B cell (primary cell): ENCODE measurements around the gene KISS1R. TPM values are rescaled to one million over a fixed set of nuclear protein-coding genes. Genes with fewer than 3 reads are reported as not detected.

ENCODE experiments used
- ATAC-seq: fragments of 200-7000 bp; cut with Tn5 transposase; one replicate; pipeline ENCODE4 v1.10.0; 2021; ENCODE audit warnings: low read depth, mild to moderate bottlenecking, moderate number of reproducible peaks, moderate library complexity
- CTCF ChIA-PET: fragments of 350-600 bp; sonication (Branson Sonifier 250); formaldehyde crosslinking; loops from one replicate; lab custom pipeline; 2021; ENCODE audit warnings: antibody characterized with exemption, inconsistent platforms; lab: Charles Lee
- POLR2A ChIA-PET: fragments of 350-600 bp; sonication (Branson Sonifier 250); formaldehyde crosslinking; loops from one replicate; lab custom pipeline; 2021; ENCODE audit warnings: antibody characterized with exemption; lab: Charles Lee
- DNase-seq: peaks from one replicate; pipeline ENCODE4 v3.0.0; 2013
- H2AFZ ChIP-seq: 2 replicates; pipeline ENCODE4 v1.6.1; 2012; ENCODE audit warnings: mild to moderate bottlenecking, low read depth, low read length; ENCODE audit not compliant: insufficient read depth, poor library complexity, severe bottlenecking
- H3K27ac ChIP-seq, 2 donors: 1 replicate in 1 of 2; 2 replicates in 1 of 2; pipeline ENCODE4 v1.5.1; 2012 to 2013; ENCODE audit warnings: low read length in 2 of 2, mild to moderate bottlenecking in 2 of 2, moderate library complexity in 1 of 2
- H3K27me3 ChIP-seq, 4 experiments: fragments of 200-600 bp in 1 of 4; sonication (generic) in 1 of 4; replicated peaks in 1 of 4; 1 replicate in 2 of 4; 2 replicates in 2 of 4; pipeline versions ENCODE4 v1.6.1 to v1.7.0; 2013 to 2016; ENCODE audit warnings: low read length in 3 of 4, mild to moderate bottlenecking in 2 of 4, mixed read lengths in 1 of 4, moderate library complexity in 1 of 4; ENCODE audit not compliant: insufficient read depth in 4 of 4, control insufficient read depth in 3 of 4; ENCODE audit errors: control extremely low read depth in 1 of 4
- H3K36me3 ChIP-seq, 2 experiments: replicated peaks in 1 of 2; 1 replicate in 1 of 2; 2 replicates in 1 of 2; pipeline versions ENCODE4 v1.6.1 to v1.7.1; 2013; ENCODE audit warnings: low read length in 1 of 2; ENCODE audit not compliant: insufficient read depth in 2 of 2, control insufficient read depth in 1 of 2; ENCODE audit errors: control extremely low read depth in 1 of 2, extremely low read depth in 1 of 2
- H3K4me1 ChIP-seq, 2 donors: fragments of 200-600 bp in 1 of 2; sonication (generic) in 1 of 2; 1 replicate in 1 of 2; 2 replicates in 1 of 2; pipeline versions ENCODE4 v1.5.1 to v1.6.1; 2013 to 2017; ENCODE audit warnings: low read length in 2 of 2; ENCODE audit not compliant: control insufficient read depth in 2 of 2, insufficient read depth in 2 of 2
- H3K4me2 ChIP-seq: replicated peaks from 2 replicates; pipeline ENCODE3; 2012; ENCODE audit warnings: mild to moderate bottlenecking, low read depth, low read length; ENCODE audit not compliant: poor library complexity, severe bottlenecking
- H3K4me3 ChIP-seq, 5 experiments: fragments of 200-600 bp in 1 of 5; sonication (generic) in 1 of 5; 1 replicate in 3 of 5; 2 replicates in 2 of 5; pipeline versions ENCODE4 v1.5.1 to v1.7.0; 2011 to 2016; ENCODE audit warnings: low read length in 4 of 5, mild to moderate bottlenecking in 4 of 5, low read depth in 2 of 5, control low read depth in 1 of 5, moderate library complexity in 1 of 5; ENCODE audit not compliant: insufficient read depth in 1 of 5; ENCODE audit errors: control extremely low read depth in 1 of 5, extremely low read depth in 1 of 5
- H3K79me2 ChIP-seq: fragments of 200-600 bp; sonication (generic); one replicate; pipeline ENCODE4 v1.6.0; 2016; ENCODE audit warnings: low read length; ENCODE audit not compliant: control insufficient read depth, insufficient read depth
- H3K9ac ChIP-seq: fragments of 200-600 bp; sonication (generic); 2 replicates; pipeline ENCODE4 v1.6.1; 2017; ENCODE audit warnings: mild to moderate bottlenecking, low read length, moderate library complexity
- H3K9me3 ChIP-seq, 3 donors: one replicate each; pipeline versions ENCODE4 v1.6.1 to v1.7.1; 2013; ENCODE audit warnings: low read length in 2 of 3; ENCODE audit not compliant: control insufficient read depth in 2 of 3, insufficient read depth in 1 of 3; ENCODE audit errors: control extremely low read depth in 1 of 3
- H4K20me1 ChIP-seq: 2 replicates; pipeline ENCODE4 v1.6.0; 2012; ENCODE audit warnings: mild to moderate bottlenecking, low read length; ENCODE audit not compliant: insufficient read depth, control insufficient read depth, poor library complexity, severe bottlenecking
- H3K27ac Mint-ChIP-seq: one replicate; pipeline ENCODE4 v1.8.0; 2021; ENCODE audit warnings: mixed read lengths
- H3K27me3 Mint-ChIP-seq: one replicate; pipeline ENCODE4 v1.8.0; 2021; ENCODE audit warnings: mixed read lengths
- H3K4me1 Mint-ChIP-seq: one replicate; pipeline ENCODE4 v1.8.0; 2021; ENCODE audit warnings: mixed read lengths
- H3K4me3 Mint-ChIP-seq: one replicate; pipeline ENCODE4 v1.8.0; 2021; ENCODE audit warnings: mixed read lengths
- H3K9me3 Mint-ChIP-seq: one replicate; pipeline ENCODE4 v1.8.0; 2022; ENCODE audit warnings: mixed read lengths; ENCODE audit not compliant: insufficient read depth
- EZH2 ChIP-seq: IDR thresholded peaks from 2 replicates; pipeline ENCODE4 v1.6.1; 2012; ENCODE audit warnings: borderline replicate concordance, low read depth, mild to moderate bottlenecking, moderate library complexity, low read length; ENCODE audit not compliant: insufficient read depth, poor library complexity, severe bottlenecking
- WGBS: methylation state at CpG from one replicate; pipeline ENCODE4 v1.1.5; 2013; ENCODE audit warnings: missing lambda C conversion rate; ENCODE audit not compliant: insufficient coverage; 5-methylcytosine and 5-hydroxymethylcytosine counted together
- intact Hi-C: fragments of 100-400 bp; cut with micrococcal nuclease; formaldehyde crosslinking; loops from one replicate; pipeline ENCODE4 v1.10.0; 2022
- polyA plus RNA-seq: library from polyadenylated mRNA; depleted of rRNA; stranded (reverse); fragments of >200 nt; gene quantifications from 2 replicates; pipeline ENCODE4 v1.2.3, GENCODE V29; 2012
- total RNA-seq, 2 donors: library from RNA; stranded (reverse); fragments of 120-200 nt in 1 of 2; gene quantifications; 1 replicate in 1 of 2; 2 replicates in 1 of 2; pipeline versions ENCODE4 v1.2.3 to v1.2.4, GENCODE V29; 2013 to 2022
- TF ChIP-seq, protein P1 (sequence below): fragments of 200-600 bp; IDR thresholded peaks from one replicate; pipeline ENCODE4 v1.8.0; 2022; ENCODE audit warnings: antibody characterized with exemption, mild to moderate bottlenecking

The KISS1R gene
- total and polyA plus RNA-seq, 2 donors (not counting 1 experiment from before 2014, with no cell fraction given), result 0.79 to 1.3 TPM

DNA sequence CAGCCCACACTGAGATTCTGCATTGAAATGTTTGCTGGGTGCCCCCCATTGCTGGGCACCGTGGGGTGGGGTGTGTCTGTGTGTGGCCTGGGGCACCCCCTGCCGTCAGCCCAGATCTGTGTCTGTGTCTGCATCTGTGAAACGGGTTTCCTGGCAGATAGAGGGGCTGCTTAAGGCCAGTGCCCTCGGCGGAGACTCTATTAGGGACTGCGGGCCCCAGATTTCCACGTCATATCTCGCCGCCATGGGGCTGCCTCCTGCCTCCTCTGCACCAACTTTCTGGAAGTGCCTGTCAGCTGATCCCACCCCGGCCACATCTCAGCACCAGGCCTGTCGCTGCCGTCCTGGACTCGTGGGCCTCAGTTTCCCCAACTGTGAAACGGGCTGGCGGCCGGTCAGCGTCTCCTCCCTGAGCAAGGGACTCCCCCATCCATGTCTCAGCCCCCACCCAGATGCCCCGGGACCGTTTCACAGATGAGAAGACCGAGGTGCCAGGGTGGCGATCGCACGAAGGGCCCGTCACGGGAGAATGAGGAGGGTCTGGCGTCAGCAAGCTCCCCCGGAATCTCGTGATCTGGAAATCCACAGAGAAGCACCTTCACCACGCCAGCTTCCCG lies 30.1 kb downstream of the KISS1R start:
- WGBS, result 39% methylated on average over 28 of the region's 30 CpGs
- CTCF ChIA-PET, result interaction anchor here (0.7 to 4.2 kb wide), 8 partner anchors 9 to 83 kb away, joined by 3 to 26 read pairs (median 3); partner anchors contain the start of gene WDR18

More for the DNA sequence above, 30.1 kb downstream of the KISS1R start:
- Histone ChIP-seq H3K27me3 (no peaks in the 10 kb centered on the region), H3K4me1 (peaks cover 28 to 51% of the 10 kb centered on the region in 2 donors), H4K20me1 (peaks cover 9% of the 10 kb centered on the region), H3K36me3 (no peaks in the 10 kb centered on the region), H3K4me3 (peak overlapping the region in 4 of 5 experiments; percentile 23 to 40 (median 27)), H3K9me3 (peaks cover 0 to 10% (median 0%) of the 10 kb centered on the region in 3 donors), H3K79me2 (peaks cover 32% of the 10 kb centered on the region), H3K4me2 (peak overlapping the region; percentile 82), H3K27ac (peak overlapping the region; percentile 85 to 95), H2AFZ (no peak overlapping the region), H3K9ac (peak overlapping the region; percentile 24)
- TF ChIP-seq, protein P1, sequence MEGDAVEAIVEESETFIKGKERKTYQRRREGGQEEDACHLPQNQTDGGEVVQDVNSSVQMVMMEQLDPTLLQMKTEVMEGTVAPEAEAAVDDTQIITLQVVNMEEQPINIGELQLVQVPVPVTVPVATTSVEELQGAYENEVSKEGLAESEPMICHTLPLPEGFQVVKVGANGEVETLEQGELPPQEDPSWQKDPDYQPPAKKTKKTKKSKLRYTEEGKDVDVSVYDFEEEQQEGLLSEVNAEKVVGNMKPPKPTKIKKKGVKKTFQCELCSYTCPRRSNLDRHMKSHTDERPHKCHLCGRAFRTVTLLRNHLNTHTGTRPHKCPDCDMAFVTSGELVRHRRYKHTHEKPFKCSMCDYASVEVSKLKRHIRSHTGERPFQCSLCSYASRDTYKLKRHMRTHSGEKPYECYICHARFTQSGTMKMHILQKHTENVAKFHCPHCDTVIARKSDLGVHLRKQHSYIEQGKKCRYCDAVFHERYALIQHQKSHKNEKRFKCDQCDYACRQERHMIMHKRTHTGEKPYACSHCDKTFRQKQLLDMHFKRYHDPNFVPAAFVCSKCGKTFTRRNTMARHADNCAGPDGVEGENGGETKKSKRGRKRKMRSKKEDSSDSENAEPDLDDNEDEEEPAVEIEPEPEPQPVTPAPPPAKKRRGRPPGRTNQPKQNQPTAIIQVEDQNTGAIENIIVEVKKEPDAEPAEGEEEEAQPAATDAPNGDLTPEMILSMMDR, result peak; percentile 23
- TF ChIP-seq EZH2, result no peak
- DNase-seq (peak; percentile 74), ATAC-seq (peak; percentile 12)
- intact Hi-C loops, result loop anchor here (1.0 to 2.0 kb wide), 3 partner anchors 10 to 38 kb away; partner anchors contain the start of genes ARID3A and WDR18
- POLR2A ChIA-PET, result interaction anchor here (0.5 to 1.2 kb wide), 7 partner anchors 8 to 322 kb away, joined by 3 to 6 read pairs (median 4); partner anchors contain the start of gene CIRBP
- Mint-ChIP-seq H3K4me3 (peak overlapping the region; percentile 79), H3K4me1 (peaks cover 48% of the 10 kb centered on the region), H3K27me3 (no peaks in the 10 kb centered on the region), H3K9me3 (no peaks in the 10 kb centered on the region), H3K27ac (peak overlapping the region; percentile 95)
